Measurements from ENCODE around the gene DGCR8.

DGCR8 gene

DNA sequence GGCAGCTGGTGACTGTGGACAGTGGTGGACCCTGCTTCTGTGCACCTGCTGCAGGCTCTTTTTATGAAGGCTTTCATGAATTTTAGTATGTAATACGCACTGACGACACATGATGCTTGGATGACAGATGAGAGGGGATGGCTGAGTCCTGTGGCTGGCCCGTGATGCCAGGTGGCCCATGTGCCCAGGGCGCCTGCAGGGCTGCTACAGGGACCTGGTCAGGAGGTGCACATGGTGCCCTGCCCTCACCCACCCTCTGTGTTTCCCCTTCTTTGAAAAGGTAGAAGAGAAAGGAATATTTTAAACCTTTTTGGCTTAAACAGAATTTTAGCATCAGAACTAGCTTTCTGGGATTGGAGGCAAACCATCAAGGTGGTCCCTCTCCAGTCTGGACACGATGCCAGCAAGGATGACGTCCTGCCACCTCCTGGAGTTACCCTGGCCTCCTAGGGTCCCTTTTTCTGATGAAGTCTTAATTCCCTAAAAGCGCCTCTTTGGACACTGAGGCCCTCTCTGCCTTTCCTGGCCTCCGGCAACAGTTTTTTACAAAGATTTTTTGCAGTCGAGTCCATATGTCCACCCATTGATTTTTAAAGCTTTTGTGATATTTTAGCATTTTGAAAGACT is 30.4 kb downstream of the DGCR8 start:
- no peak for DNase-seq (ENCODE audit: low spot score)

GRCh38 chr22:20111045-20111688 is 31.1 kb downstream of the DGCR8 start:
- peak; percentile 44 for DNase-seq (ENCODE audit: low spot score)

DNA sequence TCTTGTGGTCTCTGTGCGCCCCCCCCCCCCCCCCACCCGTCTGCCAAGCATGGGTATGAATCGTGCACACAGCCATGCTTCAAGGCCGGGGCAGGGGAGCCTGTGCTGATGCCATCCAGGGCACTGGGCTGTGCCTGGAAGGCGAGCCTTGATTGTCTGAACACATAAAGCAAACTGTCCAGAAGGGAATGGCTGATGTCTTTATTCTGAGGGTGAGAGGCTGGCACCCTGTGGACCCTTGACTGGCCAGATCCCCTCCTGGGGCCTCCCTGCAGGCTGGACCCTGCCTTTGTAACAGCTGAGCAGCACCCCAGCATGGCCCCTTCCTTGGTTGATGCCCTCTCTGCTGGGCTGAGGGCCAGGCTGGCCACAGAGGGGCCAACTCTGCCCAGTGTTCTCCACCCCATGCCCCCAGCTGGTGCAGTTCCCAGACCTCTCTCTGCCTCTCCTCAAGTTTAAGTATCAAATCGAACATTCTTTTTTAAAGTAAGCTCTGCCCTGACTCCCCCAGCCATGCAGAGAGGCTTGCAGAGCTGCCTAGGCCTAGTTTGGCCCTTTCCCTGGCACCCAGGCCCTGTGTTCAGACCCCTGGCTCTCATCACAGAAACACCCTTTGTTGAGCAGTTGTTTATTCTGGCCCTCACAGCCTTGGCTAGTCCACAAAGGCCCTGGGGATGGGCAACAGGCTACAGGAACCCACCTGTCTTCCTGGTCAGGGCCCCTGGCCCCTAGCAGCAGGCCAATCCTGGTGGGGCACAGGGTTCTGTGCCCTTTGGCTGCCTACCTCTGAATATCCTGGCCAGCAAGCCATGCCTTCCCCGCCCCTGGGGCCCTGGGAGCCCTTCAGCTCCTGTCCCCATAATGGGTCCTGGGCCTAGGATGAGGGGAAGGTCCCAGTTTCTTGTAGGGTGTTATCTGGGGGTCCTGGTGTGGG is 31.9 kb downstream of the DGCR8 start:
- no peak for DNase-seq (ENCODE audit: low spot score)

GRCh38 chr22:20112623-20113511 is 32.8 kb downstream of the DGCR8 start:
- DNase-seq (ENCODE audit: low spot score) = no peak

GRCh38 chr22:20113551-20114310 is 33.7 kb downstream of the DGCR8 start:
- DNase-seq (ENCODE audit: low spot score) = no peak

GRCh38 chr22:20114506-20115475 is 34.8 kb downstream of the DGCR8 start:
- DNase-seq (ENCODE audit: low spot score) = no peak

DNA sequence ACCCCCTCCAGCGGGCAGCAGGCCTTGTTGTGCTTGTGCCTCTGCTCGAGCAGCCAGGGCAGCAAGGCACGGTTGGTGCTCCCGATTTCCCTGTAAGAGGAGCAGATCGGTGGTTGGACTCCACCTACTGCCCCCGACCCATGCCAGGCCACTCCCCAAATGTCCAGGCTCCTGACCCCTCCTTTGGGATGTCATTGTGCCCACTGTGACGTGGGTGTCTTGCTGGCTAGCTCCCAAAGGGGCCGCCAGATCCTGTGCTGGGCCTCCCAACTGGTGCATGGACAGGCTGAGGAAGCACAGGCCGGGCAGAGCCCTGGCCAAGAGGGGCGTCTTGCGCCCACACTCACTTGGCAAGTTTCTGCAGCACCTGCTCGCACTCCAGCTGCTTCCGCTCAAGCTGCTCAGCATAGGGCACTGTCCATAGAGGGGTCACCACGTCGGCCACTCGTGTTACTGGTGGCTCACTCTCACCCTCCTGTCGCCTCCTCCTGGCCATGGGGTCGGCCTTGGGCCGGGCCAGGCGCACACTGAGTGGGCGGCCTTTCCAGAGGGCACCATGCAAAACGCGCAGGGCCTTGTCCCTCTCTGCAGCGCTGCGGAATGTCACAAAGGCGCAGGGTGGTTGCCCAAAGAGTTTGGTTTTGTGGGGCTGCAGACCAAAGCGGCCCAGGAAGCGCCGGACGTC is 35.8 kb downstream of the DGCR8 start, which contains the start of gene RANBP1:
RANBP1 (plus strand) TSS at position 414 of the 685 bp plus-strand sequence; CDS start at position 495, 81 bp downstream.
- no peak for DNase-seq (ENCODE audit: low spot score)

DNA sequence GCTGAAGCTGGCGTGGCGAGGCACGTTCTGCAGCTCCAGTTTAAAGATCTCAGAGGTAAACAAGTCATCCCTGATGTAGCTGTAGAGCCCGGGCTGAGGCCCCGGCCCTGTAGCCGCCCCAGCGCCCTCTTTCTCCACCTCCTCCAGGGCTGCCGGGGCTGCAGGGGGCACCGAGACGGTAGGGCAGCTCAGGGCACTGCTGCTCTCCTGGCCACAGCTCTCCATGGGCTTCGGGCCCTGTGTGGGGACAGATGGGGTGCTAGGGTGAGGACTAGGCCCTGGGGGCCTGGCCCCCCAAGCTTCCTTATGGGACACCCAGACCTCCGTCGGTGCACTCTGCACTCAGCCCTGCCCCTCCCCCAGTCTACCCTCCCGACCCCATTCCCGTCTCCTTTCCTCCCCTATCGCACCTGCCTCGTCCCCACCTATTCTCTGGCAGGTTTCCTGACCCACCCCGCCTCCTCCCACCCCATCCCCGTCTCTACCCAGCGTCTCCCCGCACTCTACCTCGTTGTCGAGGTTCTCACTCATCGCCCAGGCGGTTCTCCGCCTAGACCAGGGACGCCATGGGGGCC is 36.4 kb downstream of the DGCR8 start:
- DNase-seq (ENCODE audit: low spot score) = no peak

GRCh38 chr22:20116951-20117632 is 37.1 kb downstream of the DGCR8 start, which contains the start of gene TRMT2A:
TSS of gene TRMT2A (minus strand) at chr22:20117226. CDS start at chr22:20116906, 320 bp downstream.
- DNase-seq (ENCODE audit: low spot score) = peak; percentile 99

DNA sequence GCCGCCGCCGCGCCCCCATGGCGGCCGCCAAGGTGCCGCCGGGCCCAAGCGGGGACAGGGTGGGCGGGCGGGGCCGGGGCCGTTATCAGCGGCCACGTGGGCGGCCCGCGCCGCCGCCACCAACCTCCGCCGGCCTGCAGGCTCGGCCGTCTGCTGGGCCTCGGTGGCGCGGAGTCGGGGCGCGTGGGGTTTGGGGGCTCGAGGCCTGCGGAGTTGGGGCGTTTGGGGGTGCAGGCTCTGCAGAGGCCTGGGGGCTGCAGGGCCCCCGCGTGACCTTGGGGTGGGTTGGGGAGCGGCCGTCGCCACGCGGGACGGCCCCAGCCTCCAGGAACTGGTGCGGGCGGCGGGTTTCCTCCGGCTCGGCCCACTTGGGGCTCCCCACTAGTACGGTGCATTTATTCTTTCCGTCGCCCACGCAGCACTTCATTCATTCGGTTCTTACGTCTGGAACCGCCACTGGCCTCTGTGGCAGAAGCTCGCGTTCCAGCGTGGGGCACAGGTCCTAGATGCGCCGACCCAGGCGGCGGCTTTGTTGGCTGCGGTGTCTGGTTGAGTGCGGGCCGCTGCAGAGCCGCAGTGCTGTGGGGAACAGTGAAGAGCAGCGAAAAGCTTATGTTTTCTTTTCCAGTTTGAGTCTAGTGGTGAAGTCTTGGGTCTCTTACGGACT is 37.7 kb downstream of the DGCR8 start:
- DNase-seq (ENCODE audit: low spot score) = peak; percentile 49

GRCh38 chr22:20118300-20119020 is 38.4 kb downstream of the DGCR8 start:
- DNase-seq (ENCODE audit: low spot score) = no peak

- no peak for DNase-seq (ENCODE audit: low spot score)
These were observed 41.9 kb downstream of the DGCR8 start for GRCh38 chr22:20121856-20122415.

- DNase-seq (ENCODE audit: low spot score) = no peak
These were observed 43.5 kb downstream of the DGCR8 start for GRCh38 chr22:20123366-20124082.

- no peak for DNase-seq (ENCODE audit: low spot score)
These were observed 44.2 kb downstream of the DGCR8 start for GRCh38 chr22:20124083-20124787.
